RWPE1 (cell line): ENCODE measurements around the gene NET1.
"Not testable (repeated sequence)": the region's sequence is repeated elsewhere in the genome, so short reads cannot be mapped to it uniquely, and the experiment has no call there.

Experiments used
- CTCF ChIA-PET: fragments of 350-600 bp; sonication (Branson Sonifier 250); formaldehyde crosslinking; extraction: SDS; loops from one replicate; lab custom pipeline; 2021; lab: Yijun Ruan, JAX
- POLR2A ChIA-PET: fragments of 400-600 bp; formaldehyde crosslinking; extraction: SDS; loops from one replicate; lab custom pipeline; 2020; ENCODE audit warnings: antibody characterized with exemption; ENCODE audit not compliant: low non-redundant PET; lab: Yijun Ruan, JAX
- DNase-seq: peaks from one replicate; pipeline ENCODE4 v3.0.0; 2012; ENCODE audit warnings: low spot score
- H3K27ac ChIP-seq: fragments of 450-650 bp; 2 replicates; pipeline ENCODE4 v1.5.1; 2017
- TF ChIP-seq, protein P1 (sequence below): fragments of 450-650 bp; conservative IDR thresholded peaks from 2 replicates; pipeline ENCODE4 v1.5.1; 2017; ENCODE audit warnings: low read depth, mild to moderate bottlenecking

Gene NET1

DNA sequence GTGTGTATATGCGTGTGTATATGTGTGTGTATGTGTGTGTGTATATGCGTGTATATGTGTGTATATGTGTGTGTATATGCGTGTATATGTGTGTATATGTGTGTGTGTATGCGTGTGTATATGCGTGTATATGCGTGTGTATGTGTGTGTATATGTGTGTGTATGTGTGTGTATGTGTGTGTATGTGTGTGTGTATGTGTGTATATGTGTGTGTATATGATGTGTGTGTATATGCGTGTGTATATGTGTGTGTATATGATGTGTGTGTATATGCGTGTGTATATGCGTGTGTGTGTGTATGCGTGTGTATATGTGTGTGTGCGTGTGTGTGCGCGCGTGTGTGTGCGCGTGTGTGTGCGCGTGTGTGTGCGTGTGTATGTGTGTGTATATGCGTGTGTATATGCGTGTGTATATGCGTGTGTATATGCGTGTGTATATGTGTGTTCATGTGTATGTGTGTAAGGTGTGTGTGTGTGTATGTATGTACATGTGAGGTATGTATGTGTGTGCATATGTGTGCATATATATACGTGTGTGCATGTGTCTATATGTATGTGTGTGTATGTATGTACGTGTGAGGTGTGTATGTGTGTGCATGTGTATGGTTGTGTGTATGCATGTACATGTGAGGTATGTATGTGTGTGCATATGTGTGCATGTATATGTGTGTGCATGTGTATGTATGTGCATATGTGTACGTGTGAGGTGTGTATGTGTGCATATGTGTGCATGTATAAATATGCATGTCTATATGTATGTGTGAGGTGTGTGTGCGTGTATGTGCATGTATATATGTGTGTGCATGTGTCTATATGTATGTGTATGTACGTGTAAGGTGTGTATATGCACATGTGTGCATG lies 41.6 kb upstream of the NET1 start:
- ChIA-PET POLR2A (no interaction called here), CTCF (no interaction called here)
- TF ChIP-seq, protein P1, sequence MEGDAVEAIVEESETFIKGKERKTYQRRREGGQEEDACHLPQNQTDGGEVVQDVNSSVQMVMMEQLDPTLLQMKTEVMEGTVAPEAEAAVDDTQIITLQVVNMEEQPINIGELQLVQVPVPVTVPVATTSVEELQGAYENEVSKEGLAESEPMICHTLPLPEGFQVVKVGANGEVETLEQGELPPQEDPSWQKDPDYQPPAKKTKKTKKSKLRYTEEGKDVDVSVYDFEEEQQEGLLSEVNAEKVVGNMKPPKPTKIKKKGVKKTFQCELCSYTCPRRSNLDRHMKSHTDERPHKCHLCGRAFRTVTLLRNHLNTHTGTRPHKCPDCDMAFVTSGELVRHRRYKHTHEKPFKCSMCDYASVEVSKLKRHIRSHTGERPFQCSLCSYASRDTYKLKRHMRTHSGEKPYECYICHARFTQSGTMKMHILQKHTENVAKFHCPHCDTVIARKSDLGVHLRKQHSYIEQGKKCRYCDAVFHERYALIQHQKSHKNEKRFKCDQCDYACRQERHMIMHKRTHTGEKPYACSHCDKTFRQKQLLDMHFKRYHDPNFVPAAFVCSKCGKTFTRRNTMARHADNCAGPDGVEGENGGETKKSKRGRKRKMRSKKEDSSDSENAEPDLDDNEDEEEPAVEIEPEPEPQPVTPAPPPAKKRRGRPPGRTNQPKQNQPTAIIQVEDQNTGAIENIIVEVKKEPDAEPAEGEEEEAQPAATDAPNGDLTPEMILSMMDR, result no peak
- DNase-seq, result no peak
- H3K27ac ChIP-seq, result no peak overlapping the region

DNA sequence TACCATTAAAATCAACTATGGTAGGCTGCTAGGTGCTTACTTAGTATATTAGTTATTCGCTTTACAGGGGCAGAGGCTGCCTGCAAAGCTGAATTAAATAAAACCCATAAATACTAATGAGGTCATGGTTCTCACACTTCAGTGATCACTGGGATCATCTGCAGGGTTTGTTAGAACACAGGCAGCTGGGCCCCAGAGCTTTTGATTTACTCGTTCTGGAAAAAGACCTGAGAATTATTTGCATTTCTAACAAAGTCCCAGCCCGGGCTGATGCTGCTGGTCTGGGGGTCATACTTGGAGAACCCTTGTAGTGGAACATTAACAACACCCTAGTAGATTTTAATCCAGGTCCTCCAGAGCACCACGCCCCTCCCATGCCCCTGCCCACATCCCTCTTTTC lies 39.0 kb upstream of the NET1 start:
- POLR2A ChIA-PET, result no interaction called here
- no peak overlapping the region for H3K27ac ChIP-seq
- no peak for DNase-seq
- CTCF ChIA-PET, result interaction anchor here (1.7 kb wide), 1 partner anchor 524 kb away, joined by 6 read pairs; no protein-coding TSS in a partner anchor
- TF ChIP-seq, protein P1, result no peak

DNA sequence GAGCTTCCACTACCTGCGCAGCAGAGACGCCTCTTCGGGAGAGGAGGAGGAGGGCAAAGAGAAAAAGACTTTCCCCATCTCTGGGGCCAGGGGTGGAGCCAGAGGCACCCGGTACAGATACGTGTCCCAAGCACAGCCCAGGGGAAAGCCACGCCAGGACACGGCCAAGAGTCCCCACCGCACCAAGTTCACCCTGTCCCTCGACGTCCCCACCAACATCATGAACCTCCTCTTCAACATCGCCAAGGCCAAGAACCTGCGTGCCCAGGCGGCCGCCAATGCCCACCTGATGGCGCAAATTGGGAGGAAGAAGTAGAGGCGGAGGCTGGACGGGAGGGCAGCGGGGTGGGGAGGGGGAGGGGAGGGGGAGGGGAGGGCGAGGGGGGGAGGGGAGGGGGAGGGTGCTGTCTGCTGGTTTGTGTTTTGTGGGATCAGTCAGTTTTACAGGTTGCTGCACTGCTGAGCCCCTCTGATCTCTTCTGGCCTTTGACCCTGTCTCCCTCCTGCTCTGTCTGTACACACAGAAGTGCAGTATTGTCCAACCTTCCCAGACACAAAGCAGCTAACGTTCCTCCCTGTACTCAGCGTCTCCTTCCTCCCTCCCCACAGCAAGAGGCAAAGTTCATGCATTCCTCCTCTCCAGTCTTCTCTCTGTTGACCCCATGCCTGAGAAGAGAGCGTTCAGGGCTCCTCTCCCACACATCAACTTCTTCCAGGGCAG lies 38.3 kb upstream of the NET1 start:
- TF ChIP-seq, protein P1, result no peak
- H3K27ac ChIP-seq, result no peak overlapping the region
- POLR2A ChIA-PET, result no interaction called here
- no peak for DNase-seq
- CTCF ChIA-PET, result interaction anchor here (1.7 kb wide), 1 partner anchor 524 kb away, joined by 6 read pairs; no protein-coding TSS in a partner anchor

DNA sequence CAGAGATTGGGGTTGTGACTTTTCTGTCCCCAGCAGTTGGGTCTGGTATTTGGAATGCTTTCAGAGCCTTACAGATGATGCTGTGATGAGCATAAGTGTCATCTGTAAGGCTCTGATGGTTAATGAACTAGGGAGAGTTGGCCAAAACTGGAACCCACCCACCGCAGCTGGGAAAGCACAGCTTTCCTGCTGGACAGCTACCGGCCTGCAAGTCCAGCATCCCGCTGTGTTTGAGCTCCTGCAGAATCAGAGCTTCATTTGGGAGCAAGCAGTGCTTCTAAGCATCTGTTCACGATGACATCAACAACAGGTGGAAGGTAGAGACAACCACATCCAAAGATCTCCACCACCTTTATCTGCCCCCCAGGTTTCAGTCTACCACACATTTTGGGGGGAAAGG lies 35.9 kb upstream of the NET1 start:
- DNase-seq, result no peak
- ChIA-PET POLR2A (no interaction called here), CTCF (interaction anchor here (0.6 kb wide), 1 partner anchor 827 kb away, joined by 3 read pairs; the partner anchor contains the start of gene PFKFB3)
- TF ChIP-seq, protein P1, result no peak
- no peak overlapping the region for H3K27ac ChIP-seq

DNA sequence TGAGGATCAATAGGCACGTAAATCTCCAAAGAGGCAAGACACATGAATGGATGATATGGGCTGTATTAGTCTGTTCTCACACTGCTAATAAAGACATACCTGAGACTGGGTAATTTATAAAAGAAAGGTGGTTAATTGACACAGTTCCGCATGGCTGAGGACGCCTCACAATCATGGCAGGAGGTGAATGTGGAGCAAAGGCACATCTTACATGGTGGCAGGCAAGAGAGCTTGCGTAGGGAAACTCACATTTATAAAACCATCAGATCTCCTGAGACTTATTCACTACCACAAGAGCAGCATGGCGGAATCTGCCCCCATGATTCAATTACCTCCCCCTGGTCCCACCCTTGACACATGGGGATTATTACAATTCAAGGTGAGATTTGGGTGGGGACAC lies 33.2 kb upstream of the NET1 start:
- POLR2A ChIA-PET, DNase-seq, H3K27ac ChIP-seq: not testable (repeated sequence)
- CTCF ChIA-PET, result interaction anchor here (0.6 to 1.4 kb wide), 2 partner anchors 473 to 530 kb away, joined by 3 to 6 read pairs; no protein-coding TSS in a partner anchor

DNA sequence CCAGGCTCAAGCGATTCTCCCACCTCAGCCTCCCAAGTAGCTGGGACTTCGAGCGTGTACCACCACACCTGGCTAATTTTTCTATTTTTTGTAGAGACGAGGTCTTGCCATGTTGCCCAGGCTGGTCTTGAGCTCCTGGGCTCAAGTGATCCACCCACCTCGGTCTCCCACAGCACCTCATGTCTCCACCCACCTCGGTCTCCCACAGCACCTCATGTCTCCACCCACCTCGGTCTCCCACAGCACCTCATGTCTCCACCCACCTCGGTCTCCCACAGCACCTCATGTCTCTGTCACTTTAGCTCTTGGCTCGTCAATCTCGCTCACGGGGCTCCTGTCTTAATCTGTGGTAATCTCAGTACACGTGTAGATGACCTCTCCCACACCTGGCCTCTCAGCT lies 32.0 kb upstream of the NET1 start:
- POLR2A ChIA-PET, DNase-seq, H3K27ac ChIP-seq: not testable (repeated sequence)
- CTCF ChIA-PET, result interaction anchor here (0.6 to 1.4 kb wide), 2 partner anchors 531 to 570 kb away, joined by 3 to 6 read pairs; no protein-coding TSS in a partner anchor

DNA sequence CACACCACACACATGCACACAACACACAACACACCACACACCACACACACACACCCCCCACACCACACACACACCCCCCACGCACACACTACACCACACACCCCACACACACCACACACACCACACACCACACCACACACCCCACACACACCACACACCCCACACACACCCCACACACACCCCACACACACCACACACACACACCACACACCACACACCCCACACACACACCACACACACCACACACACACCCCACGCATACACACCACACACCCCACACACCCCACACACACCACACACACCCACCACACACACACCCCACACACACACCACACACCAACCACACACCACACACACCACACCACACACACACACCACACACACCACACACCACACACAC lies 31.2 kb upstream of the NET1 start:
- DNase-seq, result no peak
- POLR2A ChIA-PET, result no interaction called here
- TF ChIP-seq, protein P1, result no peak
- CTCF ChIA-PET, result no interaction called here
- H3K27ac ChIP-seq, result no peak overlapping the region
